ENCODE measurements around the gene PRLH. TPM values are rescaled to one million over a fixed set of nuclear protein-coding genes. Genes with fewer than 3 reads are reported as not detected.

Gene PRLH
- total and polyA plus RNA-seq, 2 of the 13 experiments (the other 11 are each of a cell fraction or from before 2014, with no cell fraction given) = not detected

DNA sequence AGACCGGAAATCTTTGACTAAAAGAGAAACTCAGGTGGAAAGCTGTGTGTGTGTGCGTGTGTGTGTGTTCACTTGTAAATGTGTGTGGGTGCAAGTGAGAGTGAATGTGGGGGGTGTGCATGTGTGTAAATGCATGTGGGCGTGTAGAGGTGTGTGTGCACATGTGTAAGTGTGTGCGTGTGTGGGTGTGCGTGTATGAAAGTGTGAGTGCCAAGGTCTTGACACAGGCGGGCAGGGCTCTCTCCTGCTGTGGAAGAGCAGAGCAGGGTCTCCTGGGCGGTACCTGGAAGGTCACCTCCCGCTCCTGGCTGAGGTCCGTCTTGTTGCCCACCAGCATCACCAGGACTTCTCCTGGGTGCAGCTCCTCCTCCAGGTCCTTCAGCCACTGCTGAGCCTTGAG, 10.6 kb downstream of the PRLH start:
- ATAC-seq = no peak
- Histone ChIP-seq H3K36me3 (replicated peaks in 1 of 2; ENCODE audit: control insufficient read depth in 1 of 2, insufficient read depth in 2 of 2, low read length in 2 of 2) (peaks cover 17 to 50% of the 10 kb centered on the region in 2 experiments), H3K9ac (ENCODE audit: insufficient read depth, low read depth, low read length) (no peak overlapping the region), H3K27me3 (ENCODE audit: control insufficient read depth in 1 of 2, insufficient read depth in 2 of 2, low read length in 2 of 2) (no peaks in the 10 kb centered on the region), H3K9me3 (ENCODE audit: low read length) (no peaks in the 10 kb centered on the region), H3K4me2 (ENCODE audit: low read depth, low read length) (no peak overlapping the region), H4K20me1 (ENCODE audit: insufficient read depth, low read length) (peaks cover 3% of the 10 kb centered on the region; the same call in 1 of the 2 replicates), H3K4me3 (replicated peaks in 1 of 3; ENCODE audit: insufficient read depth in 1 of 3, low read depth in 2 of 3, low read length in 3 of 3) (no peak overlapping the region), H2AFZ (ENCODE audit: low read length) (no peak overlapping the region), H3K4me1 (ENCODE audit: insufficient read depth, low read length) (peaks cover 22% of the 10 kb centered on the region), H3K27ac (ENCODE audit: extremely low read length, insufficient read depth, low read length) (no peak overlapping the region), H3K79me2 (ENCODE audit: insufficient read depth, low read length) (no peaks in the 10 kb centered on the region)
- DNase-seq (ENCODE audit: low spot score) = no peak
- BruUV-seq (replicated peaks) = no TSS peak
- TF ChIP-seq HNRNPL (IDR thresholded peaks at IDR 0.05; ENCODE audit: low read depth, low read length) = 0 out of 2 replicates have a peak, but pooled peaks have one; percentile 21
- TF ChIP-seq, protein P1, sequence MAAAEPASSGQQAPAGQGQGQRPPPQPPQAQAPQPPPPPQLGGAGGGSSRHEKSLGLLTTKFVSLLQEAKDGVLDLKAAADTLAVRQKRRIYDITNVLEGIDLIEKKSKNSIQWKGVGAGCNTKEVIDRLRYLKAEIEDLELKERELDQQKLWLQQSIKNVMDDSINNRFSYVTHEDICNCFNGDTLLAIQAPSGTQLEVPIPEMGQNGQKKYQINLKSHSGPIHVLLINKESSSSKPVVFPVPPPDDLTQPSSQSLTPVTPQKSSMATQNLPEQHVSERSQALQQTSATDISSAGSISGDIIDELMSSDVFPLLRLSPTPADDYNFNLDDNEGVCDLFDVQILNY (CRISPR knock-in tag; conservative IDR thresholded peaks at IDR 0.05) = no peak
- TF ChIP-seq, protein P2, sequence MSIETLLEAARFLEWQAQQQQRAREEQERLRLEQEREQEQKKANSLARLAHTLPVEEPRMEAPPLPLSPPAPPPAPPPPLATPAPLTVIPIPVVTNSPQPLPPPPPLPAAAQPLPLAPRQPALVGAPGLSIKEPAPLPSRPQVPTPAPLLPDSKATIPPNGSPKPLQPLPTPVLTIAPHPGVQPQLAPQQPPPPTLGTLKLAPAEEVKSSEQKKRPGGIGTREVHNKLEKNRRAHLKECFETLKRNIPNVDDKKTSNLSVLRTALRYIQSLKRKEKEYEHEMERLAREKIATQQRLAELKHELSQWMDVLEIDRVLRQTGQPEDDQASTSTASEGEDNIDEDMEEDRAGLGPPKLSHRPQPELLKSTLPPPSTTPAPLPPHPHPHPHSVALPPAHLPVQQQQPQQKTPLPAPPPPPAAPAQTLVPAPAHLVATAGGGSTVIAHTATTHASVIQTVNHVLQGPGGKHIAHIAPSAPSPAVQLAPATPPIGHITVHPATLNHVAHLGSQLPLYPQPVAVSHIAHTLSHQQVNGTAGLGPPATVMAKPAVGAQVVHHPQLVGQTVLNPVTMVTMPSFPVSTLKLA (IDR thresholded peaks at IDR 0.05) = peak; percentile 68
- CTCF ChIA-PET (ENCODE audit: low intra/inter-chr PET ratio, low total read pairs) = no interaction called here
- WGBS (ENCODE audit: low lambda C conversion rate) = 94% methylated on average over 9 of the region's 9 CpGs
- POLR2A ChIA-PET = interaction anchor here (0.9 kb wide), 1 partner anchor 25 kb away, joined by 3 read pairs; no protein-coding TSS in a partner anchor
- intact Hi-C loops (cut with micrococcal nuclease; ENCODE audit: unreplicated experiment) (no loop called here), in situ Hi-C loops (cut with HindIII; ENCODE audit: extremely low pct_ligation_motif_present, low pct_unique_long_range_greater_than_20kb) (no loop called here)
- no peak for FAIRE-seq

DNA sequence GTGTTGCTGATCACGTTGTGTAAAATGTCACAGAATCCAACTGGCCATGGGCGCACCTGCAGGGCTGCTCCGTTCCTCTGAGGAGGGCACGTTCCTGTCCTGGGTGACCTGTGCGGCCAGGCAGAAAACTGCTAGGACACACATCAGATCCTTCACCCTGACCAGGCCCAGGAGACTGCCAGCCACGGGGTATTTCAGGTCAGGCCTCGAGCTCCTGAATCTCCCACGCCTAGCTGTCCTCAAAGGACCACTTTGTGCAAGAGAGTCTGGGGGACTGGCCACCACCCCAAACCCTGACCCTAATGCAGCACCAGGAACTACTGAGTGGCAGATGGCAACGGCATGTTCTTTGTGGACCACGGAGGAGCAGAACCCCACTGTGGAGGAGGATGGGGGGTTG, 11.1 kb downstream of the PRLH start:
- Histone ChIP-seq H3K27ac (ENCODE audit: extremely low read length, insufficient read depth, low read length) (no peak overlapping the region), H3K27me3 (ENCODE audit: control insufficient read depth in 1 of 2, insufficient read depth in 2 of 2, low read length in 2 of 2) (no peaks in the 10 kb centered on the region), H3K4me2 (ENCODE audit: low read depth, low read length) (no peak overlapping the region), H2AFZ (ENCODE audit: low read length) (no peak overlapping the region), H3K79me2 (ENCODE audit: insufficient read depth, low read length) (no peaks in the 10 kb centered on the region), H3K4me1 (ENCODE audit: insufficient read depth, low read length) (peaks cover 22% of the 10 kb centered on the region), H3K9me3 (ENCODE audit: low read length) (no peaks in the 10 kb centered on the region), H3K4me3 (replicated peaks in 1 of 3; ENCODE audit: insufficient read depth in 1 of 3, low read depth in 2 of 3, low read length in 3 of 3) (no peak overlapping the region), H3K9ac (ENCODE audit: insufficient read depth, low read depth, low read length) (no peak overlapping the region), H4K20me1 (ENCODE audit: insufficient read depth, low read length) (peaks cover 8% of the 10 kb centered on the region; the same call in 1 of the 2 replicates), H3K36me3 (replicated peaks in 1 of 2; ENCODE audit: control insufficient read depth in 1 of 2, insufficient read depth in 2 of 2, low read length in 2 of 2) (peaks cover 17 to 51% of the 10 kb centered on the region in 2 experiments)
- in situ Hi-C loops (cut with HindIII; ENCODE audit: extremely low pct_ligation_motif_present, low pct_unique_long_range_greater_than_20kb) = no loop called here
- ChIA-PET CTCF (ENCODE audit: low intra/inter-chr PET ratio, low total read pairs) (no interaction called here), POLR2A (no interaction called here)
- TF ChIP-seq RBFOX2 (IDR thresholded peaks at IDR 0.05; ENCODE audit: low read depth, low read length) = 0 out of 2 replicates have a peak, but pooled peaks have one; percentile 6
- no peak for TF ChIP-seq ZNF761 (CRISPR knock-in tag; conservative IDR thresholded peaks at IDR 0.05)
- TF ChIP-seq JUN (CRISPR knock-in tag; IDR thresholded peaks at IDR 0.05) = no peak
- TF ChIP-seq, protein P3, sequence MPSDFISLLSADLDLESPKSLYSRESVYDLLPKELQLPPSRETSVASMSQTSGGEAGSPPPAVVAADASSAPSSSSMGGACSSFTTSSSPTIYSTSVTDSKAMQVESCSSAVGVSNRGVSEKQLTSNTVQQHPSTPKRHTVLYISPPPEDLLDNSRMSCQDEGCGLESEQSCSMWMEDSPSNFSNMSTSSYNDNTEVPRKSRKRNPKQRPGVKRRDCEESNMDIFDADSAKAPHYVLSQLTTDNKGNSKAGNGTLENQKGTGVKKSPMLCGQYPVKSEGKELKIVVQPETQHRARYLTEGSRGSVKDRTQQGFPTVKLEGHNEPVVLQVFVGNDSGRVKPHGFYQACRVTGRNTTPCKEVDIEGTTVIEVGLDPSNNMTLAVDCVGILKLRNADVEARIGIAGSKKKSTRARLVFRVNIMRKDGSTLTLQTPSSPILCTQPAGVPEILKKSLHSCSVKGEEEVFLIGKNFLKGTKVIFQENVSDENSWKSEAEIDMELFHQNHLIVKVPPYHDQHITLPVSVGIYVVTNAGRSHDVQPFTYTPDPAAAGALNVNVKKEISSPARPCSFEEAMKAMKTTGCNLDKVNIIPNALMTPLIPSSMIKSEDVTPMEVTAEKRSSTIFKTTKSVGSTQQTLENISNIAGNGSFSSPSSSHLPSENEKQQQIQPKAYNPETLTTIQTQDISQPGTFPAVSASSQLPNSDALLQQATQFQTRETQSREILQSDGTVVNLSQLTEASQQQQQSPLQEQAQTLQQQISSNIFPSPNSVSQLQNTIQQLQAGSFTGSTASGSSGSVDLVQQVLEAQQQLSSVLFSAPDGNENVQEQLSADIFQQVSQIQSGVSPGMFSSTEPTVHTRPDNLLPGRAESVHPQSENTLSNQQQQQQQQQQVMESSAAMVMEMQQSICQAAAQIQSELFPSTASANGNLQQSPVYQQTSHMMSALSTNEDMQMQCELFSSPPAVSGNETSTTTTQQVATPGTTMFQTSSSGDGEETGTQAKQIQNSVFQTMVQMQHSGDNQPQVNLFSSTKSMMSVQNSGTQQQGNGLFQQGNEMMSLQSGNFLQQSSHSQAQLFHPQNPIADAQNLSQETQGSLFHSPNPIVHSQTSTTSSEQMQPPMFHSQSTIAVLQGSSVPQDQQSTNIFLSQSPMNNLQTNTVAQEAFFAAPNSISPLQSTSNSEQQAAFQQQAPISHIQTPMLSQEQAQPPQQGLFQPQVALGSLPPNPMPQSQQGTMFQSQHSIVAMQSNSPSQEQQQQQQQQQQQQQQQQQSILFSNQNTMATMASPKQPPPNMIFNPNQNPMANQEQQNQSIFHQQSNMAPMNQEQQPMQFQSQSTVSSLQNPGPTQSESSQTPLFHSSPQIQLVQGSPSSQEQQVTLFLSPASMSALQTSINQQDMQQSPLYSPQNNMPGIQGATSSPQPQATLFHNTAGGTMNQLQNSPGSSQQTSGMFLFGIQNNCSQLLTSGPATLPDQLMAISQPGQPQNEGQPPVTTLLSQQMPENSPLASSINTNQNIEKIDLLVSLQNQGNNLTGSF (CRISPR knock-in tag; IDR thresholded peaks at IDR 0.05) = no peak
- 0 out of 4 replicates have a peak, but pooled peaks of 1 of the 2 experiments have one; percentile 14 for TF ChIP-seq POLR2A (IDR thresholded peaks at IDR 0.05; ENCODE audit: insufficient read depth in 1 of 2, low read depth in 2 of 2, low read length in 2 of 2)
- no peak for TF ChIP-seq ZKSCAN1 (IDR thresholded peaks at IDR 0.05; ENCODE audit: low read length)
- intact Hi-C loops (cut with micrococcal nuclease; ENCODE audit: unreplicated experiment) = no loop called here
- no TSS peak for BruUV-seq (replicated peaks)
- FAIRE-seq (no peak), ATAC-seq (no peak), DNase-seq (ENCODE audit: low spot score) (no peak)
- 86% methylated on average over 10 of the region's 10 CpGs for WGBS (ENCODE audit: low lambda C conversion rate)
